ENCODE results near the gene FNBP1L.

GRCh38 chr1:93593854-93594602 is 146.1 kb downstream of the FNBP1L start:
- no peak for TF ChIP-seq POLR2AphosphoS5 (IDR thresholded peaks at IDR 0.05)
- no peak for TF ChIP-seq CTCF (IDR thresholded peaks at IDR 0.05)
